ENCODE results near the gene COPE.

- TF ChIP-seq CTCF (IDR thresholded peaks at IDR 0.05) (no peak), POLR2AphosphoS5 (IDR thresholded peaks at IDR 0.05; ENCODE audit: low read depth, low read length) (no peak)
These were observed 41.2 kb upstream of the COPE start for GRCh38 chr19:18960370-18960769.

Data from Panc1 (cell line).